ENCODE results near the gene MAPK10. TPM values are rescaled to one million over a fixed set of nuclear protein-coding genes. Genes with fewer than 3 reads are reported as not detected.

The MAPK10 gene
- total RNA-seq, 5 donors from 2014 or later (not counting 1 experiment from before 2014, with no cell fraction given), result 0.07 to 0.35 TPM; not detected in 3

DNA sequence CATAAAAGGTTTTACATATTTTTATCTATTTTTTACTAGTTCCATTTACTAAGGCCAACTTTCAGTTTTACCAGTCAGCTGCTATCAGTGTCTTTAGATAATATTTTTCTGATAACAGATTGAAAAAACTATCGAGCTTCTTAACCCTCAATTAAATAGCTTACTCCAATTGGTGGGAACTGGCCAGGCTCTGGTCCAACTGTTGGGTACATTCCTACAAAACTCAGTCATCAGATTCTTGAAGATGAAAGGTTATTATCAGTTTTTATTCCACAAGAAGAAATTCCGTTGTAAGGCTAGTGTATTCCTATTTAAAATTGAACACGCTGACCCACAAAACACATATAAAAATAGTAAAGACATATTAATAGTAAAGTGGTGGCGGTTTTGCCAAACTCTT, 346.2 kb downstream of the MAPK10 start:
- ChIA-PET CTCF (no interaction called here), POLR2A (no interaction called here)
- Histone ChIP-seq H3K4me3 (ENCODE audit: control insufficient read depth in 1 of 2, extremely low read depth in 1 of 2, low read length in 1 of 2) (no peak overlapping the region), H3K27ac (ENCODE audit: low read length) (no peak overlapping the region), H3K9me3 (no peaks in the 10 kb centered on the region), H3K4me1 (ENCODE audit: control insufficient read depth in 1 of 2, extremely low read depth in 1 of 2, insufficient read depth in 2 of 2, low read length in 2 of 2) (no peaks in the 10 kb centered on the region), H3K27me3 (replicated peaks in 1 of 2; ENCODE audit: control insufficient read depth in 2 of 2, extremely low read depth in 1 of 2, insufficient read depth in 2 of 2, low read length in 1 of 2) (no peaks in the 10 kb centered on the region), H3K36me3 (ENCODE audit: control insufficient read depth in 2 of 2, extremely low read depth in 1 of 2, insufficient read depth in 1 of 2, low read length in 1 of 2) (no peaks in the 10 kb centered on the region)
- Mint-ChIP-seq H3K27ac (no peak overlapping the region), H3K9me3 (peaks cover 0 to 3% (median 0%) of the 10 kb centered on the region in 3 donors), H3K36me3 (no peaks in the 10 kb centered on the region), H3K27me3 (no peaks in the 10 kb centered on the region), H3K4me1 (no peaks in the 10 kb centered on the region), H3K4me3 (no peak overlapping the region)
- DNase-seq (no peak), ATAC-seq (replicated peaks in 1 of 4) (no peak)
- WGBS (ENCODE audit: insufficient coverage), result no CpG with 5 or more reads among the region's 4 CpGs

DNA sequence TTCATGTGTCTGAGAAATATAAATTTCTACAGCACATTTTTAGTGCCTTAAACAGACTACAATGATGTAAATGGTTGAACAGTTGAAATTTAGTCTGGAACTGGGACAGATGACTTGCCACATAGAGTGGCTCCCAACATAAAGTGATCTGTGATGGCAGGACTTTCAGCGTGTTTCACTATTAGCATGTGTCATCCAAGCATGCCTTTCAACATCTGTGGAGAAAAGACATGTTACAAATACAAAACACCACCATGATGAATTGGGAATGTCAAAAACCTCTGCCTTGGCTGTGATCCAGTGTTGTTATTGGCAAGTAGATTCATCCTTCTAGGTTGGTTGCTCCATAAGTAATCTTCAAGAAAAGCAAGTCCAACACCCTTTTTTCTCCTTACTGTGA, 348.7 kb downstream of the MAPK10 start:
- Mint-ChIP-seq H3K4me1 (no peaks in the 10 kb centered on the region), H3K36me3 (no peaks in the 10 kb centered on the region), H3K4me3 (no peak overlapping the region), H3K27ac (no peak overlapping the region), H3K27me3 (no peaks in the 10 kb centered on the region), H3K9me3 (peaks cover 0 to 3% (median 0%) of the 10 kb centered on the region in 3 donors)
- no peaks in the 10 kb centered on the region for H3K36me3 ChIP-seq (ENCODE audit: control insufficient read depth in 2 of 2, extremely low read depth in 1 of 2, insufficient read depth in 1 of 2, low read length in 1 of 2)
- no peak overlapping the region for H3K27ac ChIP-seq (ENCODE audit: low read length)
- no peaks in the 10 kb centered on the region for H3K27me3 ChIP-seq (replicated peaks in 1 of 2; ENCODE audit: control insufficient read depth in 2 of 2, extremely low read depth in 1 of 2, insufficient read depth in 2 of 2, low read length in 1 of 2)
- WGBS (ENCODE audit: insufficient coverage), result no CpG with 5 or more reads among the region's 1 CpG
- no peak overlapping the region for H3K4me3 ChIP-seq (ENCODE audit: control insufficient read depth in 1 of 2, extremely low read depth in 1 of 2, low read length in 1 of 2)
- no peaks in the 10 kb centered on the region for H3K4me1 ChIP-seq (ENCODE audit: control insufficient read depth in 1 of 2, extremely low read depth in 1 of 2, insufficient read depth in 2 of 2, low read length in 2 of 2)
- ChIA-PET CTCF (no interaction called here), POLR2A (no interaction called here)
- no peaks in the 10 kb centered on the region for H3K9me3 ChIP-seq
- ATAC-seq (replicated peaks in 1 of 4), result no peak
- DNase-seq, result no peak

DNA sequence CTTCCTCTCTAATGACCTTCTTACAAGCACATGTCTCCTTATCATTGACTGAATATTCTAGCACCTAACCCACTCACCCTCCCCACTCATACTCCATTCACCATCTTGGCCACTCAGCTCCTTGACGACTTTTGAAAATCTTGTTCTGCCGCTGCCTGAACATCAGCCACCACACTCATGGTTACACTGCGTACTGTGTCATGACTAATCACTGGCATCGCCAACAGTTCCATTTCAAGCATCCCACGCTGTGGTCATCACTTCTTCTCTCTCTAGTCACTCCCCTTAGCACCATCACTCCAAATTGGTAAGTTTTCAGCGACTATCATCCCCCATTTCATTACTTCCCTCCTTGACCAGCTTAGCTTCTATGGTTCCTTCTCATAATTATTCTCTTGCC, 352.8 kb downstream of the MAPK10 start:
- DNase-seq (no peak), ATAC-seq (replicated peaks in 1 of 4) (no peak)
- WGBS (ENCODE audit: insufficient coverage), result 73% methylated on average over 6 of the region's 6 CpGs
- Histone ChIP-seq H3K9me3 (no peaks in the 10 kb centered on the region), H3K4me1 (ENCODE audit: control insufficient read depth in 1 of 2, extremely low read depth in 1 of 2, insufficient read depth in 2 of 2, low read length in 2 of 2) (no peaks in the 10 kb centered on the region), H3K4me3 (ENCODE audit: control insufficient read depth in 1 of 2, extremely low read depth in 1 of 2, low read length in 1 of 2) (no peak overlapping the region), H3K27ac (ENCODE audit: low read length) (no peak overlapping the region), H3K27me3 (replicated peaks in 1 of 2; ENCODE audit: control insufficient read depth in 2 of 2, extremely low read depth in 1 of 2, insufficient read depth in 2 of 2, low read length in 1 of 2) (no peaks in the 10 kb centered on the region), H3K36me3 (ENCODE audit: control insufficient read depth in 2 of 2, extremely low read depth in 1 of 2, insufficient read depth in 1 of 2, low read length in 1 of 2) (no peaks in the 10 kb centered on the region)
- no peaks in the 10 kb centered on the region for H3K36me3 Mint-ChIP-seq
- POLR2A ChIA-PET, result no interaction called here
- H3K9me3 Mint-ChIP-seq, result peaks cover 0 to 8% (median 8%) of the 10 kb centered on the region in 3 donors
- CTCF ChIA-PET, result no interaction called here
- no peaks in the 10 kb centered on the region for H3K4me1 Mint-ChIP-seq
- no peaks in the 10 kb centered on the region for H3K27me3 Mint-ChIP-seq
- H3K27ac Mint-ChIP-seq, result no peak overlapping the region
- H3K4me3 Mint-ChIP-seq, result no peak overlapping the region

DNA sequence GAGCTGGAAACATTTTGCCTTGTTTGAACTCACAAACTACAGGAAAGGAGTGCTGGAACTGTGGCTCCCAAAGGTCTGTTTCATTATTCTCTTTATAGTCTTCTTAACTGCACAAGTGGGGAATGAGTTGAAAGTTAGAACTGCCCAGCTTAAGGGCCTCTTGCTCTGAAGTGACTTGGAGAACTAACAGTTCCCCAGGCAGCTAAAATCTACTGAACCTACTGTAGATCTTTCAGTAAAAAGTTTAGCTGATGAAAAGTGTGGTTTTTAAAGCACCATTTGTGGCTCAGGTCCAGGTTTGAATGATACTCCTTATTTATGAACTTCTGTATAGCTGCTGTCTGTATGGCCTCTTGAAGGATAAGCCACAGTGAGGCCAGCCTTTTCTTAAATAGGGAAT, 353.8 kb downstream of the MAPK10 start:
- no peak for DNase-seq

GRCh38 chr4:86004030-86004429, 355.8 kb downstream of the MAPK10 start:
- Histone ChIP-seq H3K36me3 (ENCODE audit: control insufficient read depth in 2 of 2, extremely low read depth in 1 of 2, insufficient read depth in 1 of 2, low read length in 1 of 2) (no peaks in the 10 kb centered on the region), H3K9me3 (no peaks in the 10 kb centered on the region), H3K27me3 (replicated peaks in 1 of 2; ENCODE audit: control insufficient read depth in 2 of 2, extremely low read depth in 1 of 2, insufficient read depth in 2 of 2, low read length in 1 of 2) (no peaks in the 10 kb centered on the region), H3K4me1 (ENCODE audit: control insufficient read depth in 1 of 2, extremely low read depth in 1 of 2, insufficient read depth in 2 of 2, low read length in 2 of 2) (no peaks in the 10 kb centered on the region), H3K4me3 (ENCODE audit: control insufficient read depth in 1 of 2, extremely low read depth in 1 of 2, low read length in 1 of 2) (no peak overlapping the region), H3K27ac (ENCODE audit: low read length) (no peak overlapping the region)
- no peaks in the 10 kb centered on the region for H3K27me3 Mint-ChIP-seq
- ChIA-PET CTCF (no interaction called here), POLR2A (no interaction called here)
- peaks cover 0 to 8% (median 8%) of the 10 kb centered on the region in 3 donors for H3K9me3 Mint-ChIP-seq
- WGBS (ENCODE audit: insufficient coverage), result 100% methylated on average over 1 of the region's 2 CpGs
- ATAC-seq (replicated peaks in 1 of 4) (no peak), DNase-seq (no peak)
- no peaks in the 10 kb centered on the region for H3K36me3 Mint-ChIP-seq
- no peaks in the 10 kb centered on the region for H3K4me1 Mint-ChIP-seq
- no peak overlapping the region for H3K27ac Mint-ChIP-seq
- H3K4me3 Mint-ChIP-seq, result no peak overlapping the region

More for the DNA sequence above, 353.8 kb downstream of the MAPK10 start:
- Mint-ChIP-seq H3K9me3 (peaks cover 0 to 8% (median 8%) of the 10 kb centered on the region in 3 donors), H3K27me3 (no peaks in the 10 kb centered on the region), H3K27ac (no peak overlapping the region), H3K4me1 (no peaks in the 10 kb centered on the region), H3K36me3 (no peaks in the 10 kb centered on the region), H3K4me3 (no peak overlapping the region)
- CTCF ChIA-PET, result no interaction called here
- Histone ChIP-seq H3K36me3 (ENCODE audit: control insufficient read depth in 2 of 2, extremely low read depth in 1 of 2, insufficient read depth in 1 of 2, low read length in 1 of 2) (no peaks in the 10 kb centered on the region), H3K4me3 (ENCODE audit: control insufficient read depth in 1 of 2, extremely low read depth in 1 of 2, low read length in 1 of 2) (no peak overlapping the region), H3K27me3 (replicated peaks in 1 of 2; ENCODE audit: control insufficient read depth in 2 of 2, extremely low read depth in 1 of 2, insufficient read depth in 2 of 2, low read length in 1 of 2) (no peaks in the 10 kb centered on the region), H3K27ac (ENCODE audit: low read length) (no peak overlapping the region), H3K9me3 (no peaks in the 10 kb centered on the region), H3K4me1 (ENCODE audit: control insufficient read depth in 1 of 2, extremely low read depth in 1 of 2, insufficient read depth in 2 of 2, low read length in 2 of 2) (no peaks in the 10 kb centered on the region)
- no peak for ATAC-seq (replicated peaks in 1 of 4)
- POLR2A ChIA-PET, result no interaction called here

DNA sequence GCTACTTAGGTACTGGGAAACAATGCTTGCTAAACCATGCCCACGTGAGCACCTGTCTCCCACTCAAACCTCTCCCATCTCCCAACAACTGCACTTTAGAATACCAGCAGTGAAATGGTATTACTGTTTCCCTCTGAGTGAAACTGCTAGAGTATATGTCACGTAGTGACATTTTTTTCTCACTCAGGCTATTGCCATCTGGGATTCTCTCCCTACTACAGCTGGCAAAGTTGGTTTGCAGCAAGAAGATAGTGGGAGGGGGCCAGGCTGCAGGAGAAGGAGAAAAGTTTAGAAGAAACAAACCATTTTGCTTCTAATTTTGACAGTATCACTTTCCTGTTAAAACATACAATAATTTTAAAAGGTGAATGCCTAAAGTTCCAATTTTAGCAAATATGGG, 358.3 kb downstream of the MAPK10 start:
- CTCF ChIA-PET, result no interaction called here
- no peak overlapping the region for H3K4me3 Mint-ChIP-seq

DNA sequence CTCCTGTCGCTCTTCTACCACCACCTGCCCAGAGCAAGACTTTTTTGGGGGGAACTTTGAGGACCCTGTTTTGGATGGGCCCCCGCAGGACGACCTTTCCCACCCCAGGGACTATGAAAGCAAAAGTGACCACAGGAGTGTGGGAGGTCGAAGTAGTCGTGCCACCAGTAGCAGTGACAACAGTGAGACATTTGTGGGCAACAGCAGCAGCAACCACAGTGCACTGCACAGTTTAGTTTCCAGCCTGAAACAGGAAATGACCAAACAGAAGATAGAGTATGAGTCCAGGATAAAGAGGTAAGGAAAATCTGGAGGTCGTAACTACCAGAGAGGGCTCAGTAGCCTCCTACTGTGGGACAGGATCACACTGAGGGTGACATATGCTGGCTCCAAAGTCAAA, 364.5 kb downstream of the MAPK10 start:
- Histone ChIP-seq H3K27me3 (replicated peaks in 1 of 2; ENCODE audit: control insufficient read depth in 2 of 2, extremely low read depth in 1 of 2, insufficient read depth in 2 of 2, low read length in 1 of 2) (no peaks in the 10 kb centered on the region), H3K4me3 (ENCODE audit: control insufficient read depth in 1 of 2, extremely low read depth in 1 of 2, low read length in 1 of 2) (no peak overlapping the region), H3K9me3 (no peaks in the 10 kb centered on the region), H3K36me3 (ENCODE audit: control insufficient read depth in 2 of 2, extremely low read depth in 1 of 2, insufficient read depth in 1 of 2, low read length in 1 of 2) (no peaks in the 10 kb centered on the region), H3K4me1 (ENCODE audit: control insufficient read depth in 1 of 2, extremely low read depth in 1 of 2, insufficient read depth in 2 of 2, low read length in 2 of 2) (no peaks in the 10 kb centered on the region), H3K27ac (ENCODE audit: low read length) (no peak overlapping the region)
- no peaks in the 10 kb centered on the region for H3K27me3 Mint-ChIP-seq
- H3K4me3 Mint-ChIP-seq, result no peak overlapping the region
- H3K9me3 Mint-ChIP-seq, result no peaks in the 10 kb centered on the region
- ATAC-seq (replicated peaks in 1 of 4), result no peak
- no peak for DNase-seq
- CTCF ChIA-PET, result no interaction called here
- no peaks in the 10 kb centered on the region for H3K36me3 Mint-ChIP-seq
- H3K27ac Mint-ChIP-seq, result no peak overlapping the region
- 36% methylated on average over 2 of the region's 6 CpGs for WGBS (ENCODE audit: insufficient coverage)
- H3K4me1 Mint-ChIP-seq, result no peaks in the 10 kb centered on the region
- POLR2A ChIA-PET, result interaction anchor here in 1 of 2 donors (0.6 kb wide), 1 partner anchor 167 kb away, joined by 4 read pairs; no protein-coding TSS in a partner anchor

More for the DNA sequence above, 358.3 kb downstream of the MAPK10 start:
- H3K27ac Mint-ChIP-seq, result no peak overlapping the region
- H3K27me3 Mint-ChIP-seq, result no peaks in the 10 kb centered on the region
- no peaks in the 10 kb centered on the region for H3K36me3 ChIP-seq (ENCODE audit: control insufficient read depth in 2 of 2, extremely low read depth in 1 of 2, insufficient read depth in 1 of 2, low read length in 1 of 2)
- ATAC-seq (replicated peaks in 1 of 4) (no peak), DNase-seq (no peak)
- no CpG with 5 or more reads among the region's 2 CpGs for WGBS (ENCODE audit: insufficient coverage)
- H3K4me1 Mint-ChIP-seq, result no peaks in the 10 kb centered on the region
- no peak overlapping the region for H3K4me3 ChIP-seq (ENCODE audit: control insufficient read depth in 1 of 2, extremely low read depth in 1 of 2, low read length in 1 of 2)
- no peaks in the 10 kb centered on the region for H3K9me3 ChIP-seq
- H3K27me3 ChIP-seq (replicated peaks in 1 of 2; ENCODE audit: control insufficient read depth in 2 of 2, extremely low read depth in 1 of 2, insufficient read depth in 2 of 2, low read length in 1 of 2), result no peaks in the 10 kb centered on the region
- no peaks in the 10 kb centered on the region for H3K4me1 ChIP-seq (ENCODE audit: control insufficient read depth in 1 of 2, extremely low read depth in 1 of 2, insufficient read depth in 2 of 2, low read length in 2 of 2)
- peaks cover 0 to 8% (median 8%) of the 10 kb centered on the region in 3 donors for H3K9me3 Mint-ChIP-seq
- no peaks in the 10 kb centered on the region for H3K36me3 Mint-ChIP-seq
- POLR2A ChIA-PET, result no interaction called here
- H3K27ac ChIP-seq (ENCODE audit: low read length), result no peak overlapping the region
